ENCODE measurements around the gene CLVS2.

Gene CLVS2

DNA sequence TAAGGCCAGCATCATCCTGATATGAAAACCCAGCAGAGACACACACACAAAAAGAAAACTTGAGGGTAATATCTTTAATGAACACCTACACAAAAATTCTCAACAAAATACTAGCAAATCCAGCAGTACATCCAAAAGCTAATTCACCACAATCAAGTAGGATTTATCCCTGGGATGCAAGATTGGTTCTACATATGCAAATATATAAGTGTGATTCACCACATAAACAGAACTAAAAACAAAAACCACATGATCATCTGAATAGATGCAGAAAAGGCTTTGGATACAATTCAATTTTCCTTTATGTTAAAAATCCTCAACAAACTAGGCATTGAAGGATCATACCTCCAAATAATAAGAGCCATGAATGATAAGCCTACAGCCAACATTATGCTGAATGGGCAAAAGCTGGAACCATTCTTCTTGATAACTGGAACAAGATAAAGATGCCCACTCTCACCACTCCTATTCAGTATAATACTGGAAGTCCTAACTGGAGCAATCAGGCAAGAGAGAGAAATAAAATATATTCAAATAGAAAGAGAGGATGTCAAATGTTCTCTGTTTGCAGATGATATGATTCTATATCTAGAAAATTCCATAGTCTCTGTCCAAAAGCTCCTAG is 33.9 kb upstream of the CLVS2 start:
- Histone ChIP-seq H2AFZ (ENCODE audit: low read depth) (no peak overlapping the region), H3K4me1 (ENCODE audit: low read depth, poor library complexity, severe bottlenecking) (no peaks in the 10 kb centered on the region), H3K4me3 (IDR thresholded peaks at IDR 0.05; ENCODE audit: insufficient read depth, low read depth, low read length) (no peak overlapping the region), H3K36me3 (ENCODE audit: insufficient read depth) (no peaks in the 10 kb centered on the region), H3K27me3 (ENCODE audit: insufficient read depth, low read depth) (no peaks in the 10 kb centered on the region), H3K79me2 (ENCODE audit: insufficient read depth, low read depth) (no peaks in the 10 kb centered on the region), H3K4me2 (no peak overlapping the region), H3K27ac (no peak overlapping the region), H4K20me1 (ENCODE audit: insufficient read depth) (no peaks in the 10 kb centered on the region), H3K9ac (no peak overlapping the region)
- TF ChIP-seq, protein P1, sequence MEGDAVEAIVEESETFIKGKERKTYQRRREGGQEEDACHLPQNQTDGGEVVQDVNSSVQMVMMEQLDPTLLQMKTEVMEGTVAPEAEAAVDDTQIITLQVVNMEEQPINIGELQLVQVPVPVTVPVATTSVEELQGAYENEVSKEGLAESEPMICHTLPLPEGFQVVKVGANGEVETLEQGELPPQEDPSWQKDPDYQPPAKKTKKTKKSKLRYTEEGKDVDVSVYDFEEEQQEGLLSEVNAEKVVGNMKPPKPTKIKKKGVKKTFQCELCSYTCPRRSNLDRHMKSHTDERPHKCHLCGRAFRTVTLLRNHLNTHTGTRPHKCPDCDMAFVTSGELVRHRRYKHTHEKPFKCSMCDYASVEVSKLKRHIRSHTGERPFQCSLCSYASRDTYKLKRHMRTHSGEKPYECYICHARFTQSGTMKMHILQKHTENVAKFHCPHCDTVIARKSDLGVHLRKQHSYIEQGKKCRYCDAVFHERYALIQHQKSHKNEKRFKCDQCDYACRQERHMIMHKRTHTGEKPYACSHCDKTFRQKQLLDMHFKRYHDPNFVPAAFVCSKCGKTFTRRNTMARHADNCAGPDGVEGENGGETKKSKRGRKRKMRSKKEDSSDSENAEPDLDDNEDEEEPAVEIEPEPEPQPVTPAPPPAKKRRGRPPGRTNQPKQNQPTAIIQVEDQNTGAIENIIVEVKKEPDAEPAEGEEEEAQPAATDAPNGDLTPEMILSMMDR (conservative IDR thresholded peaks at IDR 0.05; ENCODE audit: low read depth, low read length), result no peak

- H3K79me2 ChIP-seq (ENCODE audit: insufficient read depth, low read depth), result no peaks in the 10 kb centered on the region
- H3K27me3 ChIP-seq (ENCODE audit: insufficient read depth, low read depth), result no peaks in the 10 kb centered on the region
- no peak overlapping the region for H3K4me2 ChIP-seq
- H4K20me1 ChIP-seq (ENCODE audit: insufficient read depth), result no peaks in the 10 kb centered on the region
- H3K27ac ChIP-seq, result no peak overlapping the region
- TF ChIP-seq, protein P1 (conservative IDR thresholded peaks at IDR 0.05; ENCODE audit: low read depth, low read length), result no peak
- H3K4me3 ChIP-seq (IDR thresholded peaks at IDR 0.05; ENCODE audit: insufficient read depth, low read depth, low read length), result no peak overlapping the region
- no peak overlapping the region for H3K9ac ChIP-seq
- H3K4me1 ChIP-seq (ENCODE audit: low read depth, poor library complexity, severe bottlenecking), result no peaks in the 10 kb centered on the region
- no peaks in the 10 kb centered on the region for H3K36me3 ChIP-seq (ENCODE audit: insufficient read depth)
- H2AFZ ChIP-seq (ENCODE audit: low read depth), result no peak overlapping the region
Observed at GRCh38 chr6:122969999-122970533, 26.0 kb upstream of the CLVS2 start.

GRCh38 chr6:122977180-122977579 is 18.9 kb upstream of the CLVS2 start:
- H3K27me3 ChIP-seq (ENCODE audit: insufficient read depth, low read depth), result no peaks in the 10 kb centered on the region
- no peaks in the 10 kb centered on the region for H3K4me1 ChIP-seq (ENCODE audit: low read depth, poor library complexity, severe bottlenecking)
- no peaks in the 10 kb centered on the region for H4K20me1 ChIP-seq (ENCODE audit: insufficient read depth)
- H3K79me2 ChIP-seq (ENCODE audit: insufficient read depth, low read depth), result no peaks in the 10 kb centered on the region
- H3K9ac ChIP-seq, result no peak overlapping the region
- no peak overlapping the region for H3K4me2 ChIP-seq
- no peak overlapping the region for H2AFZ ChIP-seq (ENCODE audit: low read depth)
- no peak overlapping the region for H3K27ac ChIP-seq
- no peaks in the 10 kb centered on the region for H3K36me3 ChIP-seq (ENCODE audit: insufficient read depth)
- H3K4me3 ChIP-seq (IDR thresholded peaks at IDR 0.05; ENCODE audit: insufficient read depth, low read depth, low read length), result no peak overlapping the region
- TF ChIP-seq, protein P1 (conservative IDR thresholded peaks at IDR 0.05; ENCODE audit: low read depth, low read length), result no peak

- H3K4me1 ChIP-seq (ENCODE audit: low read depth, poor library complexity, severe bottlenecking), result no peaks in the 10 kb centered on the region
- no peak overlapping the region for H2AFZ ChIP-seq (ENCODE audit: low read depth)
- no peaks in the 10 kb centered on the region for H4K20me1 ChIP-seq (ENCODE audit: insufficient read depth)
- H3K4me2 ChIP-seq, result no peak overlapping the region
- H3K9ac ChIP-seq, result no peak overlapping the region
- H3K27ac ChIP-seq, result no peak overlapping the region
- no peaks in the 10 kb centered on the region for H3K27me3 ChIP-seq (ENCODE audit: insufficient read depth, low read depth)
- H3K4me3 ChIP-seq (IDR thresholded peaks at IDR 0.05; ENCODE audit: insufficient read depth, low read depth, low read length), result no peak overlapping the region
- TF ChIP-seq, protein P1 (conservative IDR thresholded peaks at IDR 0.05; ENCODE audit: low read depth, low read length), result no peak
- no peaks in the 10 kb centered on the region for H3K79me2 ChIP-seq (ENCODE audit: insufficient read depth, low read depth)
- no peaks in the 10 kb centered on the region for H3K36me3 ChIP-seq (ENCODE audit: insufficient read depth)
Observed at GRCh38 chr6:122984393-122984792, 11.6 kb upstream of the CLVS2 start.
